HG03280 (cell line): ENCODE results near the gene SRI.
"Not testable (repeated sequence)": the region's sequence is repeated elsewhere in the genome, so short reads cannot be mapped to it uniquely, and the experiment has no call there.

ENCODE experiments used
- ATAC-seq: cut with Tn5 transposase; IDR thresholded peaks from one replicate; pipeline ENCODE4 v1.9.1; 2021; ENCODE audit warnings: mild to moderate bottlenecking, moderate library complexity; ENCODE audit not compliant: unreplicated experiment

Gene SRI

DNA sequence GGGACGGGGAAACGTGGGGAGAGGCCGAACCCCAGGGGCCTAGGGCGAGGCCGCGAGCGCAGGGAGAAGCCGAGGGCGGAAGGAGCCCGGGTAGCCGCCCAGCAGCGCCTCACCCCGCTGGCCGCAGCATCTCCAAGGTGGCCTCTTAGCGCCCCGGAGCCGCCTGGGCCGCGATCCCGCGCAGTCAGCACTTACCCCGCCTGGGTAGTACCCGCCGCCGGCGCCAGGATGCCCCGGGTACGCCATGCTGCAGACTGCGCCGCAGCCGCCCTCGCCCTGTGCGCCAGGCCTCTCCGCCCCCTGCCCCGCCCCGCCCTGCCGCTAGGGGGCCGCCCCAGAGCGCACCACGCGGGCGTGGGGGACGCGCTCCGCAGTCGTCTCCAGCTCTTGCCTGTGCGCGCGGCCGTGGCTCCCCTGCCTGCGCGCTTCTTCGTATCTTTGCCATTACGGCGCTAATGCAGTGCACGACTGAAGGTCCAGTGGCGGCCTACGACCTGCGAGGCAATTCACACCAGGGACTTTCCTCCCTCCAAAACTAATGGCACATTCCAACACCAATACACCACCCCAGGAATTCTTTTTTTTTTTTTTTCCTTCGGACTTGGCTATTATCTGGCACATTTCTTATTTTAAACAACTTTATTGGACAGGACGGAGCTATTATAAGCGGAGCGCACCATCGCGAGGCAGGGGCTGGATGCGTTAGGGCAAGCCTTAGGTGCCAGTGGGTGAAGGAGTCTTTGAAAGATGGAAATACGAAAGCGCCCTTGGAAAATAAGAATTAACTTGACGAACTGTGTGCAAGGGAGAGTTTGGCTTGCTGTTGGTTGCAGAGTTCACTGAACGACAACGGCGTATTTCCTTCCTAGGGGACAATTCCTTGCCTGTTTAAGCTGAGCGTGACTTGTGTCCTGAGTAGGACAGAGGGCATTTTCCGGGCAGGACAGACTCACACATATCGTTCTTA, at the start of gene SRI:
Gene SRI, minus strand, starts transcription at position 258 of the 967 bp plus-strand sequence. Its CDS starts 12 bp downstream, at position 246.
- peak; percentile 71 for ATAC-seq

DNA sequence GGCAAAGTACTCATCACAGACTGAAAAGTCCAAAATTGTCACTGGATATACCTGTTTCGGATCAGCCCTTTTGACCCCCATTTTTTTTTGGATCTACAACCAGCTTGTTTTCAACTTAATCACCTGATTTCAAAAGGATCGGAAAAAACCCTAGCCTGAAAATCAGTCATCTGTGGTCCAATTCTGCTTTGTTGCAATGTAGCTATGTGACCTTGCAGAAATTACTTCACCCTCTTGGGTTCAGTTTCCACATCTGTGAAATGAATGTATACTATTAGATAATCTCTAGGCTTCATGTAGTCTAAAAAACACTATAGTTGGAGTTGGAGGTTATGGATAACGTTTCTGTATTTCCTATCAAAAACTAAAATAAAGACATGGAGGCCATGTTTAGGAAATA, 49.7 kb upstream of the SRI start:
- no peak for ATAC-seq

DNA sequence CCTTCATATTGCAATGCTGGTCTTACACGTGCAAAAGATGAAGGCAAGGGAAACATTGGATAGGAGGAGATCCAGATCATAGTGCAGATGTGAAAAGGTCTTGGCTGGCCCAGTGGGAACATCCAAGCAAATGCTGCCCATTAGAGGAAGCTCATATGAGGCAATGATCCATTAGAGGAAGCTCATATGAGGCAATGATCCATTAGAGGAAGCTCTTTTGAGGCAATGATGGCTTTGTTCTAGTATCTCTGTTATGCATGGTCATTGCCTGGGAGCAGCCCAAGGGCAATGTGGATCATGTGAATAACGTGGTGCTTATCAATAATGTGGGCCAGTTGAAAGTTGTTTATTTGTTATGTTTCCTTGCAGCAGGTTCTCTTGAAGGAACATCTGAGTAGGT, 49.0 kb upstream of the SRI start:
- no peak for ATAC-seq

- ATAC-seq: no peak
Observed at GRCh38 chr7:88268051-88268450, 48.2 kb upstream of the SRI start.

DNA sequence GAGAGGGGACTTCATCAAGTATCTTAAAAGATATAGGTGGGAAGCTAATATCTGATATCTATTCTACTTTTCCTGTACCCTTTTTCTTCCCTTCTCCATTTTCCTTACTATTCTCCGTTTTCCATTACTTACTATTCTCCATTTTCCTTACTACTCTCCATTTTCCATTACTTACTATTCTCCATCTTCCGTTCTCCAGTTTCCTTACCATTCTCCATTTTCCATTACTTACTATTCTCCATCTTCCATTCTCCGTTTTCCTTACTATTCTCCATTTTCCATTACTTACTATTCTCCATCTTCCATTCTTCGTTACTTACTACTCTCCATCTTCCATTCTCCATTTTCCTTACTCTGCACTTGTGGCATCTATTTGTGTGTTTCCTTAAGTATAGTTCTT, 47.6 kb upstream of the SRI start:
- ATAC-seq: no peak

- ATAC-seq: not testable (repeated sequence)
Observed at GRCh38 chr7:88264987-88265386, 45.1 kb upstream of the SRI start.

GRCh38 chr7:88262562-88262961, 42.7 kb upstream of the SRI start:
- ATAC-seq: no peak

DNA sequence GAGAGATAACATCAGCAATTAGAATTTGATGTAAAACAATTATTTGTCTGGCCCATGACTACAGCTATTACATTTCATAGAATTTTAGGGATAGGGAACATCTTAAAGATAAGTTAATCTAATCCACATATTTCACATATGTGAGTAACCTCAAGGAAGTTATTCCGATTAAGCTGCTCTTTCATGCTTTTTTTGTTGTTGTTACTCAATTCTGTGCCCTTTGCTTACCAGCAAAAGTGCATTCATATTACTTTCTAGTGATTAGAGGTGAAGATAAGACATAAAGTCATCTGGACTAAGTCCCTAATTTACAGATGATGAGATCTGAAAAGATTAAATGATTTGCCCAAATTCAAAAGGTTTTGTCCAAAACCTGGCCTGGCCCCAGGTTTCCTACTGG, 40.9 kb upstream of the SRI start:
- ATAC-seq: no peak

GRCh38 chr7:88259656-88260380, 40.0 kb upstream of the SRI start:
- no peak for ATAC-seq

- not testable (repeated sequence) for ATAC-seq
Observed at GRCh38 chr7:88258296-88258695, 38.5 kb upstream of the SRI start.

DNA sequence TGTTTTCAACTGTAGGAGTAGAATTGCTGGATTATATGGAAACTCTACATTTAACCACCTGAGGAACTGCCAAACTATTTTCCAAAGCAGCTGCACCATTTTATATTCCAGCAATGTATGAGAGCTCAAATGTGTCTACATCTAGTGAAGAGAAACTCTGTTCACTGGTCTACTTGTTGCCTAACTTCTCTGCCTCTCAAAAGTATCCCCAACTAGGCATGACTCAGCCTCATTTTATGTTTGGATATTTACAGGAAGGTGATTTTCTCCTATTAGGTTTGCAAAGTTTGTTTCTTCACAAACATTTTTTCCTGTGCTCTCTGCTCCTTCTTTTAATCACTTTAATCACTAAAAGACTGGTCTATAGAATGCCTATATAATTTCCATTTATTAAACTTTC, 37.1 kb upstream of the SRI start:
- no peak for ATAC-seq

- ATAC-seq: no peak
Observed at GRCh38 chr7:88254721-88255424, 35.0 kb upstream of the SRI start.

DNA sequence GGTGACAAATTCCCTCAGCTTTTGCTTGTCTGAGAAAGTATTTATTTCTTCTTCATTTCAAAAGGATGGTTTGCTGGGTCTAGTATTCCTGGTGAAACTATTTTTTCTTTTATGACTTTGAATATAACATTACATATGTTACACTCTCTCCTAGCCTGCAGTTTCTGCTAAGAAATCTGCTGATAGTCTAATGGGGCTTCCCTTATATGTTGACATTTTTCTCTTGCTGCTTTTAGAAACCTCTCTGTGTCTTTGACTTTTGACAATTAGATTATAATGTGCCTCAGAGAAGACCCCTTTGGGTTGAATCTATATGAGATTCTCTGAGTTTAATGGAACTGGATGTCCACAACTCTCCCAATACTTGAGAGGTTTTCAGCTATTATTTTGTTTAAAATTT, 33.8 kb upstream of the SRI start:
- no peak for ATAC-seq

DNA sequence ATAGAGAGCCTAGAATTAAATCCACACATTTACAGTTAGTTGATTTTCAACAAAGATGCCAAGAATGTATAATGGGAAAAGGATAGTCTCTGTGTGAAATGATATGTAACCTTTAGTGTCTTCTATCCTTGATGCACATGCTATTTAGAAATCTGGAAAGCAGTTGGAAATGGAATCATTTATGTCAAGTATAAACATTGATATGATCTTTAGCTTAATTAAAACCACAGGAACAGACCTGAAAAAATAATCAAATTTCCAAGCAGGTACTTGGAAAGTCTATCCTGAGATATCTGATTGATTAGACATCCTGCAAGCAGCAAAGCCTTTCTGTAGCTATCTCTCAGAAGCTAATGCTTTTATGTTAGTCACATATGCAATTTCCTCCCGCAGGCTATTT, 24.4 kb upstream of the SRI start:
- no peak for ATAC-seq

GRCh38 chr7:88243345-88243909, 23.6 kb upstream of the SRI start:
- peak; percentile 76 for ATAC-seq

- ATAC-seq: no peak
Observed at GRCh38 chr7:88239852-88240251, 20.0 kb upstream of the SRI start.

GRCh38 chr7:88233828-88234227, 14.0 kb upstream of the SRI start:
- no peak for ATAC-seq

DNA sequence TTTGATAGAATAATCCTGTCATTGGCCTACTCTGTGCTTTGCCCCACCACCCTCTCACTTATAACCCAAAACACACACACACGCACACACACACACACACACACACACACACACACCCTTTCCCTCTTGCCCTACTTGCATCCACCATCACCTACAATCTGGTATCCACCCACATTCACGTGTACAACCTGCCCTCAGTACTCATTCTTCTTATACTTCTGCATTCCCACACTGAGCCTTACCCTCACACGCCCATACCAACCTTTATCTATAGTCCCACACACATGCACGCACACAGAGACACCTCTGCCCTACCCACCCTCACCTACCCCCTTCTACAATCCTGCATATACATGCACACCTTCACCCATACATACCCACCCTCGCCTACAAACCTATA, 10.8 kb upstream of the SRI start:
- ATAC-seq: no peak

DNA sequence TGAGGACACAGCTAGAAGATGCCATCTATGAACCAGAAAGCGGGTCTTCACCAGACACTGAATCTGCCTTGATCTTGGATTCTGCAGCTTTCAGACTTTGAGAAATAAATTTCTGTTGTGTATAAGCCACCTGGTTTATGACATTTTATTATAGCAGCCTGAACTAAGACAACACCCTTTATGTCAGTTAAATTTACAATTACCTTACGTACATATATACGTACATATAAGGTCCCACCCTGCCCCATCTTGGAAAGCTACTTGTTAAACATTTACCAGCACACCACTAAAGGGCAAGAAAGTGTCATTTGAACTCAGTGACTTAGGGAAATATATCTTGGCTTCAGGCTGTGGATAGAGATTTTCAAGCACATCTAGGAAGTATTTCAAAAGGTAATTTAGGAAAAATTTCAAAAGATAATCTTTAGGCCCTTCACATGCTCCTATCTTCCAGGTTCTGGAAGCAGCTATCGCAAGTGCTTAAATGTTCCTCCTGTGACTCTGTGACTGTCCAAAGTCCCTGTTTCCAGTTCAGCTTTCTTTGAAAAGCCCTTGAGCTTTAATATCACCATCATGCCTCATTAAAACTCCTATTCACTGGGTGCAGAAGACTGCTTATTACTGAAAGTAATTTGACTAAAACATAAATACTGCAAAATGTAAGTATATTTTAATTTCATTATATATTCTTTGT, 9.6 kb upstream of the SRI start:
- ATAC-seq: no peak

GRCh38 chr7:88226886-88227516, 7.2 kb upstream of the SRI start:
- no peak for ATAC-seq
